DND-41 (cell line): Measurements from ENCODE around the gene ZNF561.

Experiments
- CTCF ChIP-seq: IDR thresholded peaks from 2 replicates; pipeline ENCODE4 v1.5.1; 2012; ENCODE audit warnings: borderline replicate concordance, low read length, moderate library complexity, mild to moderate bottlenecking; ENCODE audit not compliant: poor library complexity, severe bottlenecking; ENCODE audit errors: extremely low read depth
- EZH2 ChIP-seq: IDR thresholded peaks from 3 replicates; pipeline ENCODE4 v1.6.1; 2012; ENCODE audit warnings: borderline replicate concordance, low read depth, mild to moderate bottlenecking, moderate library complexity, low read length, inconsistent platforms; ENCODE audit not compliant: severe bottlenecking

- TF ChIP-seq CTCF (no peak), EZH2 (no peak)
Observed at GRCh38 chr19:9668544-9668943, 47.5 kb upstream of the ZNF561 start.
